Measurements from ENCODE around the gene DDR2.
"Not testable (repeated sequence)": the region's sequence is repeated elsewhere in the genome, so short reads cannot be mapped to it uniquely, and the experiment has no call there.

DNA sequence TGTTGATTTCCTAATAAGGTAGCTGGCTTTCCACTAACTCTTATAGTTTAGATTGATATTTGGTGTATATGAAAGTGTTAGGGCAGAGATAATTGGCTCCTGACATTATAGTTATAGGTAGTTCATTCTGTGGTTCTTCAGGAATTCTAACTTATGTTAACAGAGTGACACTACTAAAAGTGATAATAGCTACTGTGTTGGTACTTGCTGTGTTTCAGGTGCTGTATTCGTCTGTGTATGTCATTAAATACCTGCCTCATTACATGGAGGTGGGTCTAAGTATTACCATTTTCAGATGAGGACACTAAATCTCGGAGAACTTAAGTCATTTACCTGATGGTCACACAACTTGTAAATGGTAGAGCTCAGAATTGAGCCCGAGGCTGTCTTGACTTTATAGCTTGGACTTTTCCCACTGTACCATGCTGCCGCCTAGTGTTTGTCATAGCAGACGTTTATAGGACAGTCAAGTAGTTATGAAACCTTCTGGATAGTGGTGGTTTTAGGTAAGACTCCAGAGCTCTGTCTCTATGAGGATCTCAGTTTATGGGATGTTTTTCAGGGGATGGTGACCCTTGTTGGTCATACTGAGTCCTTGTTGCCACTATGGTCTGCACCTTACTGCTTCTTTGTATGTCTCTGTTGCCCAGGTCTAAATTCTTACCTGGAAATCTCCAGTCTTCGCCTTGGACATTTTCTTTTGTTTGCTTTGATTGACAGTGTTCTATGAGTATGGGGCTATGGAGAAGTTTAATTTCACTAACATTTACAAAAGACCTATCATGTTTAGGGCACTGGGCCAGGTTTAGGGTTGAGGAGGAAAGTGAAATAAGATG is 167.9 kb downstream of the DDR2 start:
- TF ChIP-seq POLR2A (IDR thresholded peaks at IDR 0.05): not testable (repeated sequence)
- TF ChIP-seq, protein P1, sequence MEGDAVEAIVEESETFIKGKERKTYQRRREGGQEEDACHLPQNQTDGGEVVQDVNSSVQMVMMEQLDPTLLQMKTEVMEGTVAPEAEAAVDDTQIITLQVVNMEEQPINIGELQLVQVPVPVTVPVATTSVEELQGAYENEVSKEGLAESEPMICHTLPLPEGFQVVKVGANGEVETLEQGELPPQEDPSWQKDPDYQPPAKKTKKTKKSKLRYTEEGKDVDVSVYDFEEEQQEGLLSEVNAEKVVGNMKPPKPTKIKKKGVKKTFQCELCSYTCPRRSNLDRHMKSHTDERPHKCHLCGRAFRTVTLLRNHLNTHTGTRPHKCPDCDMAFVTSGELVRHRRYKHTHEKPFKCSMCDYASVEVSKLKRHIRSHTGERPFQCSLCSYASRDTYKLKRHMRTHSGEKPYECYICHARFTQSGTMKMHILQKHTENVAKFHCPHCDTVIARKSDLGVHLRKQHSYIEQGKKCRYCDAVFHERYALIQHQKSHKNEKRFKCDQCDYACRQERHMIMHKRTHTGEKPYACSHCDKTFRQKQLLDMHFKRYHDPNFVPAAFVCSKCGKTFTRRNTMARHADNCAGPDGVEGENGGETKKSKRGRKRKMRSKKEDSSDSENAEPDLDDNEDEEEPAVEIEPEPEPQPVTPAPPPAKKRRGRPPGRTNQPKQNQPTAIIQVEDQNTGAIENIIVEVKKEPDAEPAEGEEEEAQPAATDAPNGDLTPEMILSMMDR (IDR thresholded peaks at IDR 0.05): peak; percentile 17 to 82 (median 68)
